Measurements from ENCODE around the gene CCDC71. TPM values are rescaled to one million over a fixed set of nuclear protein-coding genes. Genes with fewer than 3 reads are reported as not detected.

The CCDC71 gene
- total RNA-seq, 4 donors from 2014 or later: 15.6 to 31.2 (median 25.3) TPM

DNA sequence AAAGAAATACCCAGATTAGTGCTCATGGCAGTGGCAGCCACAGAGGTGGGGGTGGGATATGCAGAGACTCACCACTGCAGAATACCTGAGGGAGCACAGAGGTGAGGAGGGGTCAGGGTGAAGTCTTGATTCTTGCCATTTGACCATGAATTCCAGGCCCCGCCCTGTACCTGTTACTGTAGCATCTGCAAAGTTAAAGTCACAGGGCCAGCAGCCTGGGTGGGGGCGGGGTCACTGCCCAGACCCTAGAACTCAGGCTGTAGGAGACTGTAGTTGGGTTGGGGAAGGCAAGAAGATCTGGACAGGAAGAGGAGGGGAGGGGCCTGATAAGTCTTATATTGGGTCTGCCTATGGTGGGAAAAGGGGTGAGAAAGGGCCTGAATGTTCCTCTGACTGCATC lies 14.5 kb downstream of the CCDC71 start:
- Histone ChIP-seq H3K27ac (no peak overlapping the region), H3K9me3 (no peaks in the 10 kb centered on the region), H3K36me3 (no peaks in the 10 kb centered on the region), H3K4me3 (no peak overlapping the region), H3K4me1 (no peaks in the 10 kb centered on the region), H3K27me3 (no peaks in the 10 kb centered on the region)
- no peak for ATAC-seq
- TF ChIP-seq, protein P1, sequence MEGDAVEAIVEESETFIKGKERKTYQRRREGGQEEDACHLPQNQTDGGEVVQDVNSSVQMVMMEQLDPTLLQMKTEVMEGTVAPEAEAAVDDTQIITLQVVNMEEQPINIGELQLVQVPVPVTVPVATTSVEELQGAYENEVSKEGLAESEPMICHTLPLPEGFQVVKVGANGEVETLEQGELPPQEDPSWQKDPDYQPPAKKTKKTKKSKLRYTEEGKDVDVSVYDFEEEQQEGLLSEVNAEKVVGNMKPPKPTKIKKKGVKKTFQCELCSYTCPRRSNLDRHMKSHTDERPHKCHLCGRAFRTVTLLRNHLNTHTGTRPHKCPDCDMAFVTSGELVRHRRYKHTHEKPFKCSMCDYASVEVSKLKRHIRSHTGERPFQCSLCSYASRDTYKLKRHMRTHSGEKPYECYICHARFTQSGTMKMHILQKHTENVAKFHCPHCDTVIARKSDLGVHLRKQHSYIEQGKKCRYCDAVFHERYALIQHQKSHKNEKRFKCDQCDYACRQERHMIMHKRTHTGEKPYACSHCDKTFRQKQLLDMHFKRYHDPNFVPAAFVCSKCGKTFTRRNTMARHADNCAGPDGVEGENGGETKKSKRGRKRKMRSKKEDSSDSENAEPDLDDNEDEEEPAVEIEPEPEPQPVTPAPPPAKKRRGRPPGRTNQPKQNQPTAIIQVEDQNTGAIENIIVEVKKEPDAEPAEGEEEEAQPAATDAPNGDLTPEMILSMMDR (IDR thresholded peaks at IDR 0.05): no peak
- TF ChIP-seq POLR2A (IDR thresholded peaks at IDR 0.05): no peak
- TF ChIP-seq EP300 (IDR thresholded peaks at IDR 0.05): no peak
- TF ChIP-seq POLR2AphosphoS5 (IDR thresholded peaks at IDR 0.05): no peak
- 100% methylated on average over 1 of the region's 2 CpGs; no CpG with 5 or more reads in 1 of the 2 donors for WGBS, 2 donors (ENCODE audit: low coverage in 1 of 2)

DNA sequence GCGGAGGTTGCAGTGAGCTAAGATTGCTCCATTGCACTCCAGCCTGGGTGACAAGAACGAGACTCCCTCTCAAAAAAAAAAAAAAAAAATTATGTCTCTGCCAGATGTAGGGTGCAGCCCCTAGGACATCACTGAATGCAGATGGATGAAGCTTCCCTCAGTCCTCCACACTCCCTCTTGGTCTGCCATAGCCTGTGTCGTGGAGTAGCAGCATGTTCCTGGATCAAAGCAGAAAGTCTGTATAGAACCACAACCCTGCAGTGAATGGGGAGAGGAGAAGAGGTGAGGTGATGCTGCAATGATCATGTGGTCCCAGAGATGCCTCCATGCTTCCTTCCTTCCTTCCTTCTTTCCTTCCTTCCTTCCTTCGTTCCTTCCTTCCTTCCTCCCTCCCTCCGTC lies 18.0 kb downstream of the CCDC71 start:
- Histone ChIP-seq H3K9me3 (no peaks in the 10 kb centered on the region), H3K36me3 (no peaks in the 10 kb centered on the region), H3K27me3 (no peaks in the 10 kb centered on the region), H3K4me1 (no peaks in the 10 kb centered on the region), H3K4me3 (no peak overlapping the region), H3K27ac (no peak overlapping the region)
- TF ChIP-seq, protein P1 (IDR thresholded peaks at IDR 0.05): no peak
- no peak for TF ChIP-seq POLR2AphosphoS5 (IDR thresholded peaks at IDR 0.05)
- no peak for TF ChIP-seq POLR2A (IDR thresholded peaks at IDR 0.05)
- no peak for TF ChIP-seq EP300 (IDR thresholded peaks at IDR 0.05)
- 57 to 69% methylated on average over 4 to 5 of the region's 5 CpGs for WGBS, 2 donors (ENCODE audit: low coverage in 1 of 2)
- no peak for ATAC-seq

DNA sequence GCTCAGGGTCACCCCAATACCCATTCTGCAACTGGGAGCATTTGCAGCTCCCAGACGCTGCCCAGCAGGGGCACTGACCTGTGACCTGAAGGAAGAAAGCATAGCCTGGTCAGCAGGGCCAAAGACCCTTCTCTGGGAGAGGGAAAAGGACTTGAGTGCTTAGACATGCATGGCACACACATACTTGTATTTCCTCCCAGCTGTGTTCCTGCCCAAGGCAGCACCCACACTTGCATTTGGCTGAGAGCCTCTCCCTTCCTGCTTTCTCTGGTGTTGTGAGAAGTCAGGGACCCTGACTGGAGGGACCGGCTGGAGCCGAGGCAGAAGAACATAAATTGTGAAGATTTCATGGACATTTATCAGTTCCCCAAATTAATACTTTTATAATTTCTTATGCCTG lies 26.1 kb downstream of the CCDC71 start:
- H3K27ac ChIP-seq: no peak overlapping the region
- H3K4me3 ChIP-seq: no peak overlapping the region
- WGBS, 2 donors (ENCODE audit: low coverage in 1 of 2): 94 to 95% methylated on average over 2 of the region's 3 CpGs
- ATAC-seq: no peak
- no peaks in the 10 kb centered on the region for H3K36me3 ChIP-seq
- H3K9me3 ChIP-seq: no peaks in the 10 kb centered on the region
- peaks cover 9% of the 10 kb centered on the region for H3K27me3 ChIP-seq
- no peak for TF ChIP-seq EP300 (IDR thresholded peaks at IDR 0.05)
- no peak for TF ChIP-seq POLR2AphosphoS5 (IDR thresholded peaks at IDR 0.05)
- TF ChIP-seq POLR2A (IDR thresholded peaks at IDR 0.05): no peak
- TF ChIP-seq, protein P1 (IDR thresholded peaks at IDR 0.05): no peak
- H3K4me1 ChIP-seq: no peaks in the 10 kb centered on the region

DNA sequence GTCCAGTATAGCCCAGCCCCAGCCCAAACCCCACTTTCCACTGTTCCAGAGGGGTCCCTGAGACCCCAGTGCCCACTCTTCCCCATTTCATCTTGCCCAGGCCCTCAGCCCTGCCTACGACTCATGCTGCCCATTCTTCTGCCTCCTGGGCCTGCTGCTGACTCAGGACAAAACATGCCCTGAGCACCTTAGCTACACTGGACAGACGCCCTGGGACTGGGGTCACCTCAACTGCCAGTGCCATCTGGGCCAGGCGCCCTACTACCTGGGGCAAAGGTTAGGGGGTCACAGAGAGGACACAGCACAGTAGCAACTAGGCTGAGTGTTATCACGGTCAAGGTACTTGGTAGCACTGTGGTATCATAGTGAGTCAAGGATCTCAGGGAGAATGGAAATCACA lies 30.6 kb downstream of the CCDC71 start:
- ATAC-seq: no peak
- Histone ChIP-seq H3K9me3 (no peaks in the 10 kb centered on the region), H3K36me3 (peaks cover 0 to 10% of the 10 kb centered on the region in 2 donors), H3K4me1 (peaks cover 0 to 32% (median 21%) of the 10 kb centered on the region in 3 donors), H3K27ac (no peak overlapping the region), H3K4me3 (no peak overlapping the region), H3K27me3 (peaks cover 9% of the 10 kb centered on the region)
- WGBS, 2 donors (ENCODE audit: low coverage in 1 of 2): 60 to 80% methylated on average over 1 to 2 of the region's 4 CpGs
- TF ChIP-seq EP300 (IDR thresholded peaks at IDR 0.05): no peak
- no peak for TF ChIP-seq POLR2A (IDR thresholded peaks at IDR 0.05)
- no peak for TF ChIP-seq POLR2AphosphoS5 (IDR thresholded peaks at IDR 0.05)

DNA sequence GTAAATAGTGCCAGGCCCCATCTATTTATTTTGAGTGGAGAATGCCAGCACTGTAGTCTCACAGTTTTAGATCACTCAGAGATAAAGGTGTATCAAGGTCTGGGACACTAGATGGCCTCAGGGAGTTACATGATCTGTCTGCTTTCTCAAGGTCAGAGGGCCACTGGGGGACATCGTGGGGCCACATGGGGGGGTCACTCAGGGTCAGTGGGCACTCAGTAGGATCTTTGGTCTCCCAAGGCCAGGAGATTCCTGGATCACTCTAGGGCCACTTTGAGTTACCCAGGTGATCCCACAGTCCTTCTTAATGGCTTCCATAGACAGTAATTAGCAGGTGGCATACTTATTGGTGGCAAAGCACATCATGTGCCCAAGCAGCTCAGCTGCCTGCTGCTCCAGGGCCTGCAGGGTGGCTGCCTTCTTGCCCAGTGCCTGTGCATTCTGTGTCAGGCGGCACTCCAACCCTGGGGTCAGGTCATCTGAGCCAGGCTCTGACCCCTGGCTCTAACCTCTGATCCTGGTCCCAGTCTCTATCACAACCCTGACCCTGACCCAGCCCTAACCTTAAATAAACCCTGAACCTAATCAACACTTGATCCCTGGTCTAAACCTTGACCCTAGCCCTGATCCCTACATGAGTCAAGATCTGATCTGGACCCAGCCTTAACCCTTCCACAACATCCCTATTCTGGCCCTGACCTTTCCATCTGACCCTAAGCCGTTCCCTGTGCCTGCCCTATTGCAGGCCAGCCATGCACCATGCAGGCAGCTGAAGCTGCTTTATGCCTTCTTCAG lies 31.5 kb downstream of the CCDC71 start:
- ATAC-seq: no peak
- Histone ChIP-seq H3K4me1 (peaks cover 0 to 40% (median 24%) of the 10 kb centered on the region in 3 donors), H3K27me3 (peaks cover 9% of the 10 kb centered on the region), H3K27ac (peak overlapping the region in 3 of 4 donors; percentile 90 to 95 (median 91)), H3K36me3 (peaks cover 0 to 19% of the 10 kb centered on the region in 2 donors), H3K9me3 (no peaks in the 10 kb centered on the region), H3K4me3 (peak overlapping the region in 1 of 2 donors; percentile 78)
- no peak for TF ChIP-seq POLR2AphosphoS5 (IDR thresholded peaks at IDR 0.05)
- no peak for TF ChIP-seq EP300 (IDR thresholded peaks at IDR 0.05)
- TF ChIP-seq POLR2A (IDR thresholded peaks at IDR 0.05): no peak
- TF ChIP-seq, protein P1 (IDR thresholded peaks at IDR 0.05): no peak
- WGBS, 2 donors (ENCODE audit: low coverage in 1 of 2): 0 to 100% methylated on average over 1 of the region's 3 CpGs
